Lower leg skin (tissue), 3 donors: ENCODE data around the gene PCDH9.

ENCODE experiments used
- CTCF ChIP-seq, 3 donors: fragments of 450-650 bp; IDR thresholded peaks; one replicate each; pipeline ENCODE4 v1.5.1; 2016; ENCODE audit warnings: antibody characterized with exemption in 3 of 3, mild to moderate bottlenecking in 3 of 3, moderate library complexity in 2 of 3
- POLR2A ChIP-seq, 2 donors: fragments of 450-650 bp; IDR thresholded peaks; one replicate each; pipeline ENCODE4 v1.6.1; 2016 to 2017; ENCODE audit warnings: antibody characterized with exemption in 2 of 2, mild to moderate bottlenecking in 1 of 2, moderate library complexity in 1 of 2

- no peak for TF ChIP-seq CTCF (IDR thresholded peaks at IDR 0.05)
- TF ChIP-seq POLR2A (IDR thresholded peaks at IDR 0.05), result no peak
Measured at GRCh38 chr13:67008075-67008668, 222.0 kb downstream of the PCDH9 start.
